Measurements from ENCODE around the gene MEI1. TPM values are rescaled to one million over a fixed set of nuclear protein-coding genes. Genes with fewer than 3 reads are reported as not detected.

MEI1 gene
- total RNA-seq, 1 experiment from 2014 or later, result 0.20 TPM

- Histone ChIP-seq H4K5ac (ENCODE audit: insufficient read length, low read depth, low read length) (no peak overlapping the region), H3K79me1 (ENCODE audit: insufficient read depth, low read depth, low read length, poor library complexity, severe bottlenecking) (no peaks in the 10 kb centered on the region), H4K20me1 (ENCODE audit: control insufficient read depth, insufficient read depth, insufficient read length) (no peaks in the 10 kb centered on the region), H3K14ac (ENCODE audit: insufficient read depth, low read length) (no peak overlapping the region), H3K79me2 (ENCODE audit: insufficient read depth, low read length) (no peaks in the 10 kb centered on the region), H3T11ph (ENCODE audit: low read length) (no peak overlapping the region), H3K9ac (ENCODE audit: extremely low read depth, insufficient read length, low read length) (no peak overlapping the region), H3K18ac (ENCODE audit: insufficient read length, low read depth, low read length) (no peak overlapping the region), H2AK5ac (ENCODE audit: insufficient read length, low read length) (no peak overlapping the region), H2BK12ac (ENCODE audit: insufficient read length, low read depth, low read length) (no peak overlapping the region), H3K23me2 (ENCODE audit: insufficient read length, low read depth, low read length, poor library complexity, severe bottlenecking) (no peaks in the 10 kb centered on the region), H2AFZ (ENCODE audit: low read length) (no peak overlapping the region), H3K27ac (ENCODE audit: insufficient read length, low read depth, low read length) (no peak overlapping the region), H2BK15ac (ENCODE audit: low read depth, low read length) (no peak overlapping the region), H2BK120ac (ENCODE audit: low read depth, low read length, poor library complexity, severe bottlenecking) (no peak overlapping the region), H3K4me2 (ENCODE audit: insufficient read depth, insufficient read length, low read length) (no peak overlapping the region), H2BK20ac (ENCODE audit: low read depth, low read length, poor library complexity, severe bottlenecking) (no peak overlapping the region), H3K9me3 (ENCODE audit: control insufficient read depth, low read depth, low read length) (no peaks in the 10 kb centered on the region), H3K4me1 (ENCODE audit: insufficient read depth, low read length) (peaks cover 5% of the 10 kb centered on the region), H3K56ac (ENCODE audit: insufficient read length, low read depth, low read length) (no peak overlapping the region), H4K91ac (ENCODE audit: insufficient read length, low read depth, low read length) (no peak overlapping the region), H3K27me3 (ENCODE audit: insufficient read depth, low read length) (no peaks in the 10 kb centered on the region), H3K23ac (ENCODE audit: insufficient read length, low read depth, low read length) (no peak overlapping the region), H4K8ac (replicated peaks; ENCODE audit: insufficient read length, low read depth, low read length) (no peak overlapping the region), H3K4ac (ENCODE audit: low read depth, low read length) (no peak overlapping the region), H2BK5ac (ENCODE audit: insufficient read length, low read length) (no peak overlapping the region)
- no peak for DNase-seq
- peaks cover 18 to 21% of the 10 kb centered on the region in 2 experiments for H3K4me1 Mint-ChIP-seq
- no peak overlapping the region for H3K27ac Mint-ChIP-seq
- no peaks in the 10 kb centered on the region for H3K36me3 Mint-ChIP-seq (ENCODE audit: insufficient read depth in 1 of 3, low read depth in 3 of 3)
- no CpG with 5 or more reads among the region's 2 CpGs for WGBS (ENCODE audit: extremely low coverage, insufficient read length, low lambda C conversion rate)
- no peak for TF ChIP-seq CTCF (conservative IDR thresholded peaks at IDR 0.05)
- no peaks in the 10 kb centered on the region for H3K9me3 Mint-ChIP-seq
- H3K27me3 Mint-ChIP-seq (ENCODE audit: low read depth), result no peaks in the 10 kb centered on the region
- H3K4me3 Mint-ChIP-seq, result no peak overlapping the region
These were observed 58.9 kb downstream of the MEI1 start for GRCh38 chr22:41758231-41758630.

All from H9 (cell line).